HG02763 (cell line): ENCODE measurements around the gene MTUS2.

Experiments
- ATAC-seq: cut with Tn5 transposase; IDR thresholded peaks from one replicate; pipeline ENCODE4 v1.9.1; 2021; ENCODE audit warnings: mild to moderate bottlenecking, moderate library complexity; ENCODE audit not compliant: unreplicated experiment

MTUS2 gene

DNA sequence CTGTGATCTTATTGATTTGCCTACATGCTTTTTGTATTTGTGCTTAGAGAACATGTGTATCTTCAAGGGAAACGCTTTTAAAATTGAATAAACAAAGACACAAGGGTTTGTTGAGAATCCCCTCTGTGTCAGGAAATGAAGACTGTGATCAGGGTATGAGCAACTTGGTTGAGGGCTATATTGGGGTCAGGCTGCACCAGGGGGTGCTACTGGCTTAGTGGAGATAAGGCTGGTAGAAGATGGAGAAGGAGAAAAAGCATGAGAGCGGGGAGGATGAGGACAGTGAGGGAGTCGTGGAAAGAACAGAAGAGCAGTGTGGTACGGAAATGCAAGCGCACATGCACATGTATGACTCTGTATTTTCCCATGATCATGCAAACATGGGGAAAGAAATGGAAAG is 201.6 kb downstream of the MTUS2 start:
- ATAC-seq, result no peak

DNA sequence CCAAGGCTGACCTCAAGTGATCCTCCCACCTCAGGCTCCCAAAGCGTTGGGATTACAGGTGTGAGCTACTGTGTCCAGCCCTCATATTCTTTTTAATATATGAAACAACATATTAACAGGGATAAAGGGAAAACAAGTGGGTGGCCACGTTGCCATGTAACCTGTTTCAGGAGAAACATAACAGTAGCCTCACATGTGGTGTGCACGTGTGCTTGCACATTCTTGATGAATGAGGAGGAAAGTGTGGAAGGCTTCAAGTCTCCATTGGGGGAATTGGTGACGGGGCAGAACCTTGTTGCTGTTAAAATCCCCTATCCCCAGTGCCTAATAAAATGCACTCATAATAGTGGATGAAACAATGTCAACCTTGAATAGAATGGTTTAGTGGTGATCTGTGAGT is 202.3 kb downstream of the MTUS2 start:
- no peak for ATAC-seq

DNA sequence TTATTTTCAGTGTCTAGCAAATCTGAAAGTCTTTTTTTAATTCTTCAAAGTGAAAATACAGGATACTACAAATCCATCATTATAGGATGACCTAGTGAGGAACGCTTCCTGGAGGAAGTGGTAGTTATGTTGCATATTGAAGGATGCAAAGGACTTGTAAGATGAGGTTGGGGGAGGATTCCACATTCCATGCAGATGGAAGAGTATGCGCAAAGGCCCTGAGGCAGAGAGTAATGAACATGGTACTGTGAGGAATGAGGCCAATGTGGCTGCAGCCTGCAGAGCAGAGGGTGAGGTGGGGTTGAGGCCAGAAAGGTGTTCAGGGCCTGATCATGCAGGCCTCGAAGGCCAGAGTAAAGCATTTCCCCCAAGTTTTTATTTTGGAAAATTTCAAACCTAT is 202.8 kb downstream of the MTUS2 start:
- ATAC-seq, result no peak

DNA sequence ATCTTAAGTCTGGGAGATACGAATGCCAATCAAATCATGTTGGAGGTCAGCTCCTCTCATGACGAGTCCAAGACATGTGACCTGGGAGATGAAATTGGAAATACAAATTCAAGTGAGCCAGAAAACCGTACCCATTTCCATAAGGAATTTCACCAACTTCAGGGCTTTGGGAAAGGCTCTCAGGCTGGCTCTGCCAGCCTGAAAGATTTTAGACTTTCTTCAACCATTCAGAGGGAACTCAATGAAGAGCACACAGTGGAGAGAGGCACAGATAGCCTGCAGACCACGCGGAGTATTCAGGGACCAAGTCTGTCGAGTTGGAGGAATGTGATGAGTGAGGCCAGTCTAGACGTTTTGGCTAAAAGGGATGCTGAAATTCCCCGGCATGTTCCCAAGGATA is 204.6 kb downstream of the MTUS2 start:
- ATAC-seq, result no peak

DNA sequence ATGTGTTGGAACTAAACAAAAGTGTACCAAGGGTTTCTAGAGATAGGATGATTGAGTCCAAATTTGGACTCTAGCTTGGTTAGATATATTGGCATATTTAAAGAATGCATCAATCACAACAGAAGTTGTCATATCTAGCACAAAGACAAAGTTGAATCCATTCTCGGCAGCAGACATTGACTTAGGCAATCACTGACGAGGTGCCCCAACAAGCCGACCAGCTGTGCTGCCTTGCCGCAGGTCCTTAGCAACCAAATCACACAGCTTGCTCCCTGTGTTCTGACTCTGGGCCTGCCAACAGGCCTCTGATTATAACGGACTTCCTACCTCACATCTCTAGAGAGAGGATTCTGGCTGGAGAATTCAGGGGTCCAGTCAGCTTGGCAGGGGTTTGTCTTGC is 208.7 kb downstream of the MTUS2 start:
- no peak for ATAC-seq

DNA sequence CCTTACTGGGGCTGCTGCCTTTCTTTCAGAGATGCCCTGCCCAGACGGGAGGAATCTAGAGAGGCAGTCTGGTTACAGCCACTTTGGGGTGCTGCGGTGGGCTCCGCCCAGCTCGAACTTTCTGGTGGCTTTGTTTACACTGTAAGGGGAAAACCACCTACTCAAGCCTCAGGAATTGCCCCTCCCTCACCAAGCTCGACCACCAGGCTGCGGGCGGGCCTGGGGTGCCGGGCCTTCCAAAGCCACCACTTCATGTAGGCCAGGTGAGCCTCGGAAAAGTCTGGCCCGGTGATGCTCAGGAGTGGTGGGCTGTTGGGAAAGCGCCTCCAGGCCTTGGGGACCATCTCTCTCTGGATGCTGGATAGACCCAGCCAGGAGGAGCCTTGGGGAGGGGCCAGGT is 218.6 kb downstream of the MTUS2 start:
- ATAC-seq, result no peak

DNA sequence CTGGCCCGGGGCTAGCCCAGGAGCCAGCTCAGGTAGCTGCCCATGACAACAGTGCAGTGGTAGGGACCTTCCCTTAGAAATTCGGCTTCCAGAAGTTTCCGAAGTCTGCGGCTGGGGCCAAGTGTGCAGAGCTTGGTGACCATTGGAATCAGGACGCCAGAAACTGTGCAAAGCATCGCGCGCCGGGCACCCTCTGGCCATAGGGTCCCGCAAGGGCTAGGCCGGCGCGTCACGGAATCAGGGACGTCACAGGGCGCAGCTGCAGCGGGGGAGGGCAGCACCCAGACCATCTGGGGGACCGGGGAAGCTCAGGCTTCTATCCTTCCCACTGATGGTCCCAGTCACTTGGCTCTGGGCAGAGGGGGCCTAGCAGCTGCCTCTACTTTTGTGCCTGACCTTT is 219.1 kb downstream of the MTUS2 start:
- ATAC-seq, result no peak

DNA sequence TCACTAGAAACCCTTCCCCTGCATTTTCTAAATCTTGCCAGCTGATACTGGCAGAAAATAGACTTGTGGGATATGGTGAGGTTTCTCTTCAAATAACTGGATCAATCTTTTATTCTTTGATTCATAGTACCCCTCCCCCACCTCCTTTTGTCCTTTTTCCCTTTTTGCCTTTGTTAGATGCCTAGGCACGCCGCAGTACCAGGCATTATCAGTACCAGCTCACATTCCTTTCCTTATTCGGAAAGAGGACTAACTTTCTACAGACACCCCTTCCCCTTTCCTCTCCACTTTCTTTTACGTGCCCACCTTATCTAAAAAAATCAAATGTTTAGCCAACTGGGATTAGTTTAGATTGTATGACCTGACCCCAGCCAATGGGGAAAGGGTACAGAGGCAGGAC is 226.4 kb downstream of the MTUS2 start:
- ATAC-seq, result no peak

DNA sequence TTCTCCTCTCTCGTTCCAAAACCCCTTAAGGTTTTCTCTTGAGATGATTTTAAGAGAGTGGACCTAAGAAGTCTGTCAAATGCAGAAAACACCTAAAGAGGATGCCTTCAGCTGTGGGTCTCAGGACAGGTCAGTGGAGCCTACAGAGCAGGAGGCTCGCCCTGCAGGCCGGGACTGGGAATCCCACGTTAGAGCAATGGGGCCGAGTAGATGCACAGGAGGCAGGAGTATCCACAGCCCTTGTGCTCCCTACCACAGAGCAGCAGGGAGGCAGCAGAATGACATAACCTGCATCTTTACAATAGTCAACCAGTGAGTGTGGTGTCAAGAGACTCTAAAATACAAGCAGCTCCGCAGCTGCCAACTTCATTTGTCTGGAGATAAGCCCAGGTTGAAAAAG is 229.4 kb downstream of the MTUS2 start:
- ATAC-seq, result no peak

DNA sequence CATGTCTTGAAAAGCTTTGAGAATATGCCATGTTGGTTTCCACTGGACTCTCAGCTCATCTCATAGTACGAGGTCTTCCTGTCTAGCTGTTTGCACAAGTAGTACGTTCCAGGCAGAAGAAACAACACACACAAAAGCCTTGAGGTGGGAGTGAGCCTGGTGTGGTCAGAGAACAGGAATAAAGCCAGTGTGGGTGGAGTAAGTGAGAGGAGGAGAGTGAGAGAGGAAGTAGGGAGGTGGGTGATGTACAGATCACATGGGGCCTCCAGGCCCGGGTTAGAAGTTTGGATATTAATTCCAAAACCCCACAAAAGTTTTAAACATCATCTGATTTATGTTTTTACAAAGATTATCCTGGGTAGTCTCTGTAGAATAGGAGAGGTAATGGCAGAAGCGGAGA is 230.6 kb downstream of the MTUS2 start:
- ATAC-seq, result no peak

DNA sequence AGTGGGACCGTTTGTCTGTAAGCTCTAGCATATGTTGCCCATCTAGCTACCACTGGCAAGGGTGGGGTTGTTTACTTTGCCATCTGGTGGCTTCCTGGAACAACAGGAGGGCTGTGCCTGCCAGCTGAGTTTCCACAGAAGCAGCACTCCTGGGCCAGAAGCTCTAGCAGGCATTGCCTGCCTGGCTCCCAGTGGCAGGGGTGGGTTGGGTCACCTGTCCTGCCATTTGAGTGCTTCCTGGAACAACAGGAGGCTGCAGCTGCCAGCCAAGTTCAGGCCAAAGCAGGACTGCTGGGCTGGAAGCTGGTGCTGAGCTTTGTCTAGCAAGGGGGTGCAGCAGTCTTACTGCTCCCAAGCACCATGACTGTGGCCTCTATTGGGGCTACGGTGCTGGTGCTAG is 239.7 kb downstream of the MTUS2 start:
- ATAC-seq, result no peak

DNA sequence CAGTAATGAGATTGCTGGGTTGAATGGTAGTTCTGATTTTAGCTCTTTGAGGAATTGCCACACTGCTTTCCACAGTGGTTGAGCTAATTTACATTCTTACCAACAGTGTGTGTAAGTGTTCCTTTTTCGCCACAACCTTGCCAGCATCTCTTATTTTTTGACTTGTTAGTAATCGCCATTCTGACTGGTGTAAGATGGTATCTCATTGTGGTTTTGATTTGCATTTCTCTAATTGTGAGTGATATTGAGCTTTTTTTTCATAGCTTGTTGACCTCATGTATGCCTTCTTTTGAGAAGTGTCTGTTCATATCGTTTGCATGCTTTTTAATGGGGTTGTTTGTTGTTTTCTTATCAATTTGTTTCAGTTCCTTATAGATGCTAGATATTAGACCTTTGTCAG is 245.0 kb downstream of the MTUS2 start:
- no peak for ATAC-seq

DNA sequence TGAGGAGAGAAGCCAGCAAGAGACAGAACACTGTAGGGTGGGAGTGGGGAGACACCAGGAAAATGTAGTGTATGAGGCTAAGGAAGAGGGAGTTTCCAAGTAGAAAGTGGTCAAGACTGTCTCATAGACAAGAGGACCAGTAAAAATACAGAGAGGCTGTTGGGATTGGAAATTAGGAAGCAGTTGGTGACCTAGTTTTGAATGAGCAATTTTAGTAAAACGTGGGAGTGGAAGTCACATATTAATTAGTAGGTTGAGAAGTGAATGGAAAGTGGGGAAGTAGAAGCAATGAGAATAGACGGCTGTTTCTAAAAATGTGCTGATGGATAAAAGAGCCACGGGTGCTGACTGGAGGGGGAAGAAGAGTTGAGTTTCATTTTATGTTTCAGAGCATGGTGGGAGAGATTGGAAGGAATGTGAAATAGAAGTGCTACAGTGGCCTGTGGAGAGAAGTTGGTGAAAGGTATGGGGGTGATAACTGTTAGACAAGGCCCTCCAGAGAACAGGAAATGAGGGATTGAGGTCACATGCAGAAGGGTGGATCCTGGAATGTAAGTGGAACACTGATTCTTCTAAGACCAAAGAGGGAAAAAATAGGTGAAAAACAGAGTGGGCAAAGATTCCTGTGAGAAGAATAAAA is 247.3 kb downstream of the MTUS2 start:
- ATAC-seq, result no peak

DNA sequence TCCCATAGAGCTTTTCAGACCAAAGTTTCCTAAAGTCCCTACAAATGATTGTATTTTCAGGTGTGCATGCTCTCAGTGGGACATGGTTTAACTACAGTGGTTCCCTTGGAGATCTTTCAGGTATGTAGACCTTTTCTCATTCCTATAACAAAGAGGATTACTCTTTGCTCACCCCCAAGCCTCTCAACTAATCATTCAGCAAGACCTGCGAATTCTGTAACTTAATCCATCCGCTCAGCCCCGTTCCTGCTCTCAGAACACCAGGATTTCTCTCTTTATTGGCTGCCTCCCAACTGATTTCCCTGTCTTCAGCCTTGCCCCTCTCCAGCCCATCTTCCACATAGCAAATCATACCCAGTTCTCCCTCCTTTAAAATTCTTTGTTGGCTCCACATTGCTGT is 253.6 kb downstream of the MTUS2 start:
- ATAC-seq, result no peak

DNA sequence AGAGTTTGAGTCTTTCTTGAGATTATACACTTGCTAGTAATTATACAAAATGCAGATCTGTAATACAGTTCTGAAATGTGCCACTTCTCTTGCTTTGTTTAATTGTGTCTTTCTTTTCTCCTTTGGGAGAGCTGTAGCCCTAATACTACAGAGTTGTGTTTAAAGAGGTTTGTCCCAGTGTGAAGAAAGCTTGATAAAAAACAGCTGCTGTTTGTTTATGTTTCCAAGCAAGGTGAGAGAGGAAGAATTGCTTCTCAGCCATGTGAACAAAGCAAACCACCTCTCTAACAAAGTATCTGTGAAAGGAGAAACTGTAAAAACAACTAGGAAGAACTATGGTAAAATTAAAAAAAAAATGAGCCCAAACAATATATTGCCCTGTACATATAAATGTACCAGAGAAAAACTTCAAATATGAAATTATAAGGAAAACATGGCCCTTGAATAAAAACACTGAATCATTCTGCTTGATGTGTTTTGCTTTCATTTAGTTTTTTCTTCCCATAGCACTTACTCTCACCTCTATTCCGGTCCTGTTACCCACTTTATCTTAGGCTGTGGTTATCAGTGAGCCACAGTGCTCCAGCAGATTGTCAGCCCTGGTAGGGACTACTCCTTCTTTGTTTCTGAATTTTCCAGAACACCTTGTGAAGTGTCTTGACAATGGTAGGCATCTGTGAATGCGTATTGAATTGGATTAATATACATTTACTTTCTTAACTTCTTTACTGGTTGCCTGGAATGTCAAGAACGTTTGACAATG is 257.1 kb downstream of the MTUS2 start:
- no peak for ATAC-seq

DNA sequence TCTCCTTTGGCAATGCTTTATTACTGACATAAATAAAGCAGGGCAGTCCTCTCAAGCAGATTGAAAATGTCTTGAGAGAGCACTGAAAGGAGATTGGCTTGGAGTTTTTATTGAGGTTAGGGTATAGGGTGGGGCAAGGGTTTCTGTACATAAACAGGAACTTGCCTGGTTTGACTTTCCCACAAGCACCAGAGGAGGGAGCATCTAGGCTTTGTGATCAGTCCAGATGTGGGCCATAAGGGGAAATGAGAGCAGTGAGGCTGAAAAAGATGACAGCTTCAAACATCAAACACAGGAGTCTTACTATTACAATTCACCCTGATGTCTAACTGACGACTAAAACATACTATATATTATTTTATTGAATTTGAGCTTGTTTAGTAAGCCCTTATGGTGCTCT is 260.9 kb downstream of the MTUS2 start:
- peak; percentile 57 for ATAC-seq

DNA sequence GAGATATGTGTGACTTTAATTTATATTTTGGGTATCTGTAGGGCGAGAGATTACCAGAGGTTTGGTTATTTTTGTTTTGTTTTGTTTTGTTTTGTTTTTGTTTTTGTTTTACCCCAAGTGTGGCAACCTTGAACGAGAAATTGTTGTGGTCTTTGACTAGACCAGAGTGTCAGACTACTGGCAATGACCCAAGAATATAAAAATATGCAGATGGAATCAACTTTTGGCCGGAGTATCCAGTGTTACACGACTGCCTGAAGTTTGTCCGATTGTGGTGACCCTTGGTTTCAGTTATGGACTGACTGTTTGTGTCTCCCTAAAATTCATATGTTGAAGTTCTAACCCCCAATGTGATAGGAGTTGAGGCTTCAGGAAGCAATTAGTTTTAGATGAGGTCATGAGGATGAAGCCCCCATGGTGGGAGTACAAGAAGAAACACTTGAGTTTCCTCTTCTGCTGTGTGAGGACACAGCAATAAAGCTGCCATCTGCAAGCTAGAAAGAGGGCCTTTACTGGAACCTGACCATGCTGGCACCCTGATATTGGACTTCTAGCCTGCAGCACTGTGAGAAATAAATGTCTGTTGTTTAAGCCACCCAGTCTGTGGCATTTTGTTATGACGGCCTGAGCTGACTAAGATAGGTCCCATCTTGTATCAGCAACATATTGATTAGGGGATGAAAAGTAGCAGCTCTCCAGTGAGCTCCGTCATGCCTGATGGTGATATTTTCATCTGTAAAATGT is 261.7 kb downstream of the MTUS2 start:
- no peak for ATAC-seq

DNA sequence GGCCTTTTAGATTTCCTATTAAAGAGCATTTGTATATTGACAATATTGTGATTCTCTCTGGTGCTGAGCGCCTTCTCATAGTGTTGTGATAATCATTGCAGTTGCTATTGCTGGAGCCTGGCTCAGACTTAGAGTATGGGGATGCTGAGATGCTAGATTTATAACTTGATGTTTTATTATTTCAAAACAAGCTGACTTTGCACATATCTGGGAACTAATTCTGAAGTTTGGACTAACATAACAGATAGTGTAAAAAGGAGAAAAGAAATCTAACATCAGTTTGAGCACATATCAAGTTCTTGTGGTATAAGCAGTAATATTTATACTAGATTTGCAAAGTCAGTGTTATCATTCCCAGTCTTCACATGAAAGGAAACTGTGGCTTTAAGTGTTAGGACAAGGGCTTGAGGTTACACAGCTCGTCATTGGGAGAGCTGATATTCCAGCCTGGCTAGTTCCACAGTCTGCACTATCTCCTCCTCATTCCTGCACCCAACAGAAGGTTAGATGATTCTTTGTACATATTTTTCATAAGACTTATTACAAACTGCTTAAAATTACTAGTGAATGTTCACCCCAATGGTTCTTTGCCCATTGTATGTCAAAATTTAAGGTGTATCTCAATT is 279.8 kb downstream of the MTUS2 start:
- ATAC-seq, result no peak

DNA sequence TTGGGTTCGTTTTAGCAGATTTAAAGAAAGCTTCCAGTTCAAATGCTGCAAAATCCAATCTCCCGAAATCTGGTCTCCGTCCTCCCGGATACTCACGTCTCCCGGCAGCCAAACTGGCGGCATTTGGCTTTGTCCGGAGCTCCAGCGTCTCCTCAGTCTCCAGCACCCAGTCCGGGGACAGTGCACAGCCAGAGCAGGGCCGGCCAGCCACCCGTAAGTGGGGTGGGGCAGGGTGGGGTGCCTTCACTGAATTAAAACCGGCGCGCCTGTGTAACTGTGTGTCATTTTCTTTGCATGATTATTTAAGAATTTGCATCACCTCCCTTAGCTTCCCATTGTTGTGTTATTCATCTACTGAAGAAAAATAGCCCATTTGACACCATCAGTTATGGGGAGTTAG is 280.6 kb downstream of the MTUS2 start:
- no peak for ATAC-seq

DNA sequence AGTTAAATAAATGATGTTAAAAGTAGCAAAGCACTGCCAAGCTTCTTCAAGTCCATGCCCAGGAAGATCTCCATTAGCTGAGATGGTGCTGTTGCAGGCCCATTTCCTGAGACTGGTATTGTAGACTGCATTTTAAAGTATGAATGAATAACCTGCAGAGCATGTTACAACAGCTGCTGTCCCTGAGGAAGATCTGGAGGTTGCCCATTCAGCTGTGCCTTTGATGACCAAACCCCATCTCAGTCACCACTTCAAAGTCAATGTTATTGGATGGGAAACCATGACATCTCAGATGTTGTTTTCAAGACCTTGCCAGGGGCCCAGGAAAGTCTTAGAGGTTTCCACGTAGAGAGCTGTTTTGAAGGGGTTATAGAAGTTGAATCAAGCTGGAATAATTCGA is 281.3 kb downstream of the MTUS2 start:
- ATAC-seq, result no peak

DNA sequence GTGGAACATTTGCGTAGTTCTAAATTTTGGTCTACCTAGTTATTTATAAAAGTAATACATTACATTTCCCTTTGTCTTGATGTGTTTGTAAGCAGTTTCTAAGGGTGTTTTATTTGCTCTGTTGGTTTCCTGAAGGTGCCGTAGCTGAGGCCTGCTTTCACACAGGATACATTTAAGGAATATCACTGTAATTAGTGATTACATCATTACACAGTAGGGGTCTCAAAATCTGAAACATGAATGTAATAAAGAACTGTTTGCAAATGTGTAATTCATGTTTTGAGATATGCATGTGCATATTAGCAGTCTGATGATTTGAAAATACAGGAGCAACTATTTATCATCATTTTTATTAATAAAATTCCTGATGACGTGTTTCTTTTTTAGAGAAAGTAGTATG is 281.8 kb downstream of the MTUS2 start:
- no peak for ATAC-seq
